K562 (cell line): ENCODE data around the gene CYP17A1. TPM values are rescaled to one million over a fixed set of nuclear protein-coding genes. Genes with fewer than 3 reads are reported as not detected.

Experiments
- ATAC-seq: fragments of 200-7000 bp; cut with Tn5 transposase; 3 replicates; pipeline ENCODE4 v1.9.1; 2020; ENCODE audit warnings: moderate library complexity
- BruUV-seq: library from RNA; stranded (reverse); fragments of 400-500 nt; replicated peaks from 2 replicates; lab custom pipeline; 2021; lab: Mats Ljungman, UMichigan
- CTCF ChIA-PET: fragments of 300-600 bp; formaldehyde crosslinking; extraction: SDS; loops from one replicate; lab custom pipeline; 2021; ENCODE audit warnings: low intra/inter-chr PET ratio; lab: Yijun Ruan, JAX
- POLR2A ChIA-PET: fragments of 300-600, 350-650 bp; sonication (Branson Sonifier 250); formaldehyde crosslinking; extraction: SDS; loops from one replicate; lab custom pipeline; 2021; ENCODE audit warnings: antibody characterized with exemption, inconsistent platforms; lab: Yijun Ruan, JAX
- DNase-seq, 4 experiments: peaks; one replicate each; pipeline versions ENCODE4 v3.0.0 to v3.0.0-alpha.2; 2011 to 2018; ENCODE audit warnings: low spot score in 3 of 4, mixed read lengths in 3 of 4; ENCODE audit errors: extremely low read depth in 1 of 4
- FAIRE-seq: peaks from 2 replicates; lab custom pipeline; 2011; peaks lifted over from hg19 to GRCh38; lab: Jason Lieb, UNC
- H2AFZ ChIP-seq: 2 replicates; pipeline ENCODE4 v1.6.0; 2011; ENCODE audit warnings: low read depth, low read length, control low read depth, inconsistent platforms
- H3K27ac ChIP-seq: fragments of 200-600 bp; 3 replicates; pipeline ENCODE4 v1.8.0; 2011; ENCODE audit warnings: low read depth, mild to moderate bottlenecking, control low read depth, inconsistent platforms, low read length, moderate library complexity, mixed read lengths; ENCODE audit errors: extremely low read depth
- H3K27me3 ChIP-seq, 2 experiments: fragments of 300-600 bp in 1 of 2; 2 replicates in 1 of 2; 3 replicates in 1 of 2; pipeline versions ENCODE4 v1.6.0 to v1.8.0; 2011; ENCODE audit warnings: inconsistent platforms in 2 of 2, low read length in 2 of 2, mild to moderate bottlenecking in 1 of 2, mixed read lengths in 1 of 2, moderate library complexity in 1 of 2; ENCODE audit not compliant: control insufficient read depth in 2 of 2, insufficient read depth in 2 of 2
- H3K36me3 ChIP-seq: fragments of 300-600 bp; 3 replicates; pipeline ENCODE4 v1.8.0; 2011; ENCODE audit warnings: mild to moderate bottlenecking, low read length, inconsistent platforms; ENCODE audit not compliant: control insufficient read depth, insufficient read depth
- H3K4me1 ChIP-seq, 2 experiments: fragments of 200-600 bp in 1 of 2; replicated peaks in 1 of 2; 2 replicates in 1 of 2; 3 replicates in 1 of 2; pipeline versions ENCODE4 v1.5.1 to v1.8.0; 2011; ENCODE audit warnings: inconsistent platforms in 2 of 2, low read length in 2 of 2, mild to moderate bottlenecking in 1 of 2, mixed read lengths in 1 of 2, moderate library complexity in 1 of 2; ENCODE audit not compliant: control insufficient read depth in 2 of 2, insufficient read depth in 2 of 2
- H3K4me2 ChIP-seq: 2 replicates; pipeline ENCODE4 v1.6.1; 2011; ENCODE audit warnings: low read length, control low read depth, inconsistent platforms, mixed read lengths; ENCODE audit not compliant: insufficient read depth
- H3K4me3 ChIP-seq: fragments of 200-600 bp; sonication (generic), shearing (Covaris generic); 2 replicates; pipeline ENCODE4 v1.5.1; 2016; ENCODE audit warnings: control low read depth, inconsistent platforms
- H3K79me2 ChIP-seq: fragments of 200-600 bp; 3 replicates; pipeline ENCODE4 v1.8.0; 2011; ENCODE audit warnings: low read length, inconsistent platforms; ENCODE audit not compliant: control insufficient read depth, insufficient read depth
- H3K9ac ChIP-seq, 2 experiments: 2 replicates each; pipeline versions ENCODE4 v1.6.0 to v1.6.1; 2011; ENCODE audit warnings: low read depth in 2 of 2, low read length in 2 of 2, control low read depth in 1 of 2, inconsistent platforms in 1 of 2, mild to moderate bottlenecking in 1 of 2, mixed read lengths in 1 of 2; ENCODE audit not compliant: insufficient read depth in 1 of 2
- H3K9me1 ChIP-seq: one replicate; pipeline ENCODE4 v1.6.0; 2011; ENCODE audit warnings: inconsistent platforms, mild to moderate bottlenecking, low read length, moderate library complexity; ENCODE audit not compliant: control insufficient read depth, insufficient read depth
- H3K9me3 ChIP-seq: replicated peaks from 2 replicates; pipeline ENCODE4 v1.5.1; 2011; ENCODE audit warnings: low read depth, low read length, inconsistent platforms; ENCODE audit not compliant: control insufficient read depth, insufficient read depth
- H4K20me1 ChIP-seq: replicated peaks from 2 replicates; pipeline ENCODE4 v1.6.1; 2011; ENCODE audit warnings: low read length, inconsistent platforms, mixed read lengths; ENCODE audit not compliant: control insufficient read depth, insufficient read depth
- ASH1L ChIP-seq: fragments of 450-650 bp; IDR thresholded peaks from 2 replicates; pipeline ENCODE4 v1.6.1; 2018; ENCODE audit warnings: borderline replicate concordance, mild to moderate bottlenecking, low read depth; ENCODE audit not compliant: partially characterized antibody
- CC2D1A ChIP-seq: fragments of 450-650 bp; IDR thresholded peaks from 2 replicates; pipeline ENCODE4 v1.6.1; 2017; ENCODE audit warnings: mild to moderate bottlenecking
- GATAD2B ChIP-seq: fragments of 450-650 bp; IDR thresholded peaks from 2 replicates; pipeline ENCODE4 v1.6.1; 2017; ENCODE audit warnings: mild to moderate bottlenecking, borderline replicate concordance
- HMG20A ChIP-seq: fragments of 450-650 bp; formaldehyde crosslinking; conservative IDR thresholded peaks from 2 replicates; pipeline ENCODE4 v1.4.0; 2020; ENCODE audit warnings: mild to moderate bottlenecking, mixed read lengths
- NFE2L1 ChIP-seq: fragments of 450-650 bp; IDR thresholded peaks from 2 replicates; pipeline ENCODE4 v1.6.1; 2016; ENCODE audit warnings: missing genetic modification characterization, low read depth, mild to moderate bottlenecking, missing compliant biosample characterization, moderate library complexity, borderline replicate concordance
- ZNF24 ChIP-seq: fragments of 450-650 bp; IDR thresholded peaks from 2 replicates; pipeline ENCODE4 v1.6.1; 2016
- WGBS: fragments of 100-300 bp; shearing (Covaris generic); methylation state at CpG from one replicate; pipeline ENCODE4 v1.1.6; 2016; ENCODE audit warnings: low coverage, mixed read lengths; ENCODE audit not compliant: insufficient coverage; ENCODE audit errors: missing lambda C conversion rate; 5-methylcytosine and 5-hydroxymethylcytosine counted together
- in situ Hi-C: fragments of 300-500 bp; cut with MboI; formaldehyde crosslinking; loops from 4 replicates; pipeline ENCODE4 v1.15.0; 2018; ENCODE audit warnings: inconsistent platforms, mixed read lengths
- intact Hi-C: fragments of 100-400 bp; cut with micrococcal nuclease; formaldehyde crosslinking; loops from 2 replicates; pipeline ENCODE4 v1.14.2; 2022
- polyA plus RNA-seq, 8 experiments: library from polyadenylated mRNA; depleted of rRNA in 4 of 8; stranded (reverse) in 5 of 8; unstranded in 3 of 8; fragments of >200 nt; fragmentation: Nextera tagmentation in 2 of 8; fragmentation: Illumina TruSeq in 1 of 8; extraction: Ambion mirVana in 2 of 8; extraction: Trizol in 1 of 8; gene quantifications; 2 replicates each; pipeline versions ENCODE4 v1.2.1 to v1.2.3, GENCODE V29; 2011 to 2014; ENCODE audit warnings: inconsistent platforms in 1 of 8, missing spikeins in 1 of 8
- total RNA-seq, 7 experiments: library from RNA; depleted of rRNA in 6 of 7; stranded (reverse); fragments of >200 nt in 6 of 7; fragmentation: Illumina TruSeq in 2 of 7; extraction: Trizol in 2 of 7; gene quantifications; 2 replicates each; pipeline versions ENCODE4 v1.2.1 to v1.2.3, GENCODE V29; 2011 to 2021; ENCODE audit warnings: low replicate concordance in 1 of 7
- TF ChIP-seq, protein P1 (sequence below): sonication (generic); formaldehyde crosslinking; IDR thresholded peaks from 2 replicates; pipeline ENCODE4 v1.9.0; 2022; ENCODE audit warnings: mild to moderate bottlenecking, missing genetic modification reagents
- TF ChIP-seq, protein P2 (sequence below): fragments of 200-600 bp; sonication (generic); IDR thresholded peaks from one replicate; pipeline ENCODE4 v1.6.1; 2012; ENCODE audit warnings: mild to moderate bottlenecking, low read depth, low read length, inconsistent platforms
- TF ChIP-seq, protein P3 (sequence below): fragments of 450-650 bp; IDR thresholded peaks from 2 replicates; pipeline ENCODE4 v1.6.1; 2016; ENCODE audit warnings: low read depth, mild to moderate bottlenecking, moderate library complexity

CYP17A1 gene
- total and polyA plus RNA-seq, 9 of the 15 experiments (the other 6 are each of a cell fraction or from before 2014, with no cell fraction given): 2.3 TPM; not detected in 8

DNA sequence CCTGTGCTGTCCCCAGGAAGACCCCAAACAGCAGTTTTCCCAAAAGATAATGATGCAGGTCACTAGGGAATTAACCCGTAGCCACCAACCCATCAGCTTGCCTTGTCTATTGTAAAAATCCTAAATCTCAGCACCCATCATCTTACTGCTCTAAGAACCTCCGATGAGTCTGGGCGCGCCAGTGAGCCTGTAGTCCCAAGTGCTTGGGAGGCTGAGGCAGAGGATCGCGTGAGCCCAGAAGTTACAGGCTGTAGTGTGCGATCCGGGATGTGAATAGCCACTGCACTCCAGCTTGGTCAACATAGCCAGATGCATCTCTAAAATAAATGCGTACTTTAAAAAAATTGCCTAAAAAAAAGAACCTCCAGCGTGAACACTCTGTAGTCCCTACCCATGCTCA, 33.0 kb upstream of the CYP17A1 start:
- no TSS peak for BruUV-seq
- Histone ChIP-seq H3K9me1 (no peaks in the 10 kb centered on the region), H3K79me2 (no peaks in the 10 kb centered on the region), H3K27me3 (no peaks in the 10 kb centered on the region), H3K9me3 (no peaks in the 10 kb centered on the region), H3K4me3 (no peak overlapping the region), H3K4me1 (no peaks in the 10 kb centered on the region; a peak in 3 of 5 replicates), H3K4me2 (no peak overlapping the region), H3K9ac (no peak overlapping the region), H3K27ac (no peak overlapping the region), H2AFZ (no peak overlapping the region), H4K20me1 (no peaks in the 10 kb centered on the region), H3K36me3 (peaks cover 2% of the 10 kb centered on the region; the same call in 1 of the 3 replicates)
- FAIRE-seq (no peak), DNase-seq (no peak), ATAC-seq (no peak)
- intact Hi-C loops (no loop called here), in situ Hi-C loops (no loop called here)
- 98% methylated on average over 9 of the region's 10 CpGs for WGBS
- CTCF ChIA-PET: no interaction called here
- POLR2A ChIA-PET: no interaction called here
- TF ChIP-seq NFE2L1 (tag) (no peak), GATAD2B (no peak), ASH1L (no peak), HMG20A (CRISPR knock-in tag) (no peak), ZNF24 (no peak), CC2D1A (no peak)
- TF ChIP-seq, protein P1, sequence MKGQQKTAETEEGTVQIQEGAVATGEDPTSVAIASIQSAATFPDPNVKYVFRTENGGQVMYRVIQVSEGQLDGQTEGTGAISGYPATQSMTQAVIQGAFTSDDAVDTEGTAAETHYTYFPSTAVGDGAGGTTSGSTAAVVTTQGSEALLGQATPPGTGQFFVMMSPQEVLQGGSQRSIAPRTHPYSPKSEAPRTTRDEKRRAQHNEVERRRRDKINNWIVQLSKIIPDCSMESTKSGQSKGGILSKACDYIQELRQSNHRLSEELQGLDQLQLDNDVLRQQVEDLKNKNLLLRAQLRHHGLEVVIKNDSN (CRISPR knock-in tag): no peak
- TF ChIP-seq, protein P2, sequence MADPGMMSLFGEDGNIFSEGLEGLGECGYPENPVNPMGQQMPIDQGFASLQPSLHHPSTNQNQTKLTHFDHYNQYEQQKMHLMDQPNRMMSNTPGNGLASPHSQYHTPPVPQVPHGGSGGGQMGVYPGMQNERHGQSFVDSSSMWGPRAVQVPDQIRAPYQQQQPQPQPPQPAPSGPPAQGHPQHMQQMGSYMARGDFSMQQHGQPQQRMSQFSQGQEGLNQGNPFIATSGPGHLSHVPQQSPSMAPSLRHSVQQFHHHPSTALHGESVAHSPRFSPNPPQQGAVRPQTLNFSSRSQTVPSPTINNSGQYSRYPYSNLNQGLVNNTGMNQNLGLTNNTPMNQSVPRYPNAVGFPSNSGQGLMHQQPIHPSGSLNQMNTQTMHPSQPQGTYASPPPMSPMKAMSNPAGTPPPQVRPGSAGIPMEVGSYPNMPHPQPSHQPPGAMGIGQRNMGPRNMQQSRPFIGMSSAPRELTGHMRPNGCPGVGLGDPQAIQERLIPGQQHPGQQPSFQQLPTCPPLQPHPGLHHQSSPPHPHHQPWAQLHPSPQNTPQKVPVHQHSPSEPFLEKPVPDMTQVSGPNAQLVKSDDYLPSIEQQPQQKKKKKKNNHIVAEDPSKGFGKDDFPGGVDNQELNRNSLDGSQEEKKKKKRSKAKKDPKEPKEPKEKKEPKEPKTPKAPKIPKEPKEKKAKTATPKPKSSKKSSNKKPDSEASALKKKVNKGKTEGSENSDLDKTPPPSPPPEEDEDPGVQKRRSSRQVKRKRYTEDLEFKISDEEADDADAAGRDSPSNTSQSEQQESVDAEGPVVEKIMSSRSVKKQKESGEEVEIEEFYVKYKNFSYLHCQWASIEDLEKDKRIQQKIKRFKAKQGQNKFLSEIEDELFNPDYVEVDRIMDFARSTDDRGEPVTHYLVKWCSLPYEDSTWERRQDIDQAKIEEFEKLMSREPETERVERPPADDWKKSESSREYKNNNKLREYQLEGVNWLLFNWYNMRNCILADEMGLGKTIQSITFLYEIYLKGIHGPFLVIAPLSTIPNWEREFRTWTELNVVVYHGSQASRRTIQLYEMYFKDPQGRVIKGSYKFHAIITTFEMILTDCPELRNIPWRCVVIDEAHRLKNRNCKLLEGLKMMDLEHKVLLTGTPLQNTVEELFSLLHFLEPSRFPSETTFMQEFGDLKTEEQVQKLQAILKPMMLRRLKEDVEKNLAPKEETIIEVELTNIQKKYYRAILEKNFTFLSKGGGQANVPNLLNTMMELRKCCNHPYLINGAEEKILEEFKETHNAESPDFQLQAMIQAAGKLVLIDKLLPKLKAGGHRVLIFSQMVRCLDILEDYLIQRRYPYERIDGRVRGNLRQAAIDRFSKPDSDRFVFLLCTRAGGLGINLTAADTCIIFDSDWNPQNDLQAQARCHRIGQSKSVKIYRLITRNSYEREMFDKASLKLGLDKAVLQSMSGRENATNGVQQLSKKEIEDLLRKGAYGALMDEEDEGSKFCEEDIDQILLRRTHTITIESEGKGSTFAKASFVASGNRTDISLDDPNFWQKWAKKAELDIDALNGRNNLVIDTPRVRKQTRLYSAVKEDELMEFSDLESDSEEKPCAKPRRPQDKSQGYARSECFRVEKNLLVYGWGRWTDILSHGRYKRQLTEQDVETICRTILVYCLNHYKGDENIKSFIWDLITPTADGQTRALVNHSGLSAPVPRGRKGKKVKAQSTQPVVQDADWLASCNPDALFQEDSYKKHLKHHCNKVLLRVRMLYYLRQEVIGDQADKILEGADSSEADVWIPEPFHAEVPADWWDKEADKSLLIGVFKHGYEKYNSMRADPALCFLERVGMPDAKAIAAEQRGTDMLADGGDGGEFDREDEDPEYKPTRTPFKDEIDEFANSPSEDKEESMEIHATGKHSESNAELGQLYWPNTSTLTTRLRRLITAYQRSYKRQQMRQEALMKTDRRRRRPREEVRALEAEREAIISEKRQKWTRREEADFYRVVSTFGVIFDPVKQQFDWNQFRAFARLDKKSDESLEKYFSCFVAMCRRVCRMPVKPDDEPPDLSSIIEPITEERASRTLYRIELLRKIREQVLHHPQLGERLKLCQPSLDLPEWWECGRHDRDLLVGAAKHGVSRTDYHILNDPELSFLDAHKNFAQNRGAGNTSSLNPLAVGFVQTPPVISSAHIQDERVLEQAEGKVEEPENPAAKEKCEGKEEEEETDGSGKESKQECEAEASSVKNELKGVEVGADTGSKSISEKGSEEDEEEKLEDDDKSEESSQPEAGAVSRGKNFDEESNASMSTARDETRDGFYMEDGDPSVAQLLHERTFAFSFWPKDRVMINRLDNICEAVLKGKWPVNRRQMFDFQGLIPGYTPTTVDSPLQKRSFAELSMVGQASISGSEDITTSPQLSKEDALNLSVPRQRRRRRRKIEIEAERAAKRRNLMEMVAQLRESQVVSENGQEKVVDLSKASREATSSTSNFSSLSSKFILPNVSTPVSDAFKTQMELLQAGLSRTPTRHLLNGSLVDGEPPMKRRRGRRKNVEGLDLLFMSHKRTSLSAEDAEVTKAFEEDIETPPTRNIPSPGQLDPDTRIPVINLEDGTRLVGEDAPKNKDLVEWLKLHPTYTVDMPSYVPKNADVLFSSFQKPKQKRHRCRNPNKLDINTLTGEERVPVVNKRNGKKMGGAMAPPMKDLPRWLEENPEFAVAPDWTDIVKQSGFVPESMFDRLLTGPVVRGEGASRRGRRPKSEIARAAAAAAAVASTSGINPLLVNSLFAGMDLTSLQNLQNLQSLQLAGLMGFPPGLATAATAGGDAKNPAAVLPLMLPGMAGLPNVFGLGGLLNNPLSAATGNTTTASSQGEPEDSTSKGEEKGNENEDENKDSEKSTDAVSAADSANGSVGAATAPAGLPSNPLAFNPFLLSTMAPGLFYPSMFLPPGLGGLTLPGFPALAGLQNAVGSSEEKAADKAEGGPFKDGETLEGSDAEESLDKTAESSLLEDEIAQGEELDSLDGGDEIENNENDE: no peak
- TF ChIP-seq, protein P3, sequence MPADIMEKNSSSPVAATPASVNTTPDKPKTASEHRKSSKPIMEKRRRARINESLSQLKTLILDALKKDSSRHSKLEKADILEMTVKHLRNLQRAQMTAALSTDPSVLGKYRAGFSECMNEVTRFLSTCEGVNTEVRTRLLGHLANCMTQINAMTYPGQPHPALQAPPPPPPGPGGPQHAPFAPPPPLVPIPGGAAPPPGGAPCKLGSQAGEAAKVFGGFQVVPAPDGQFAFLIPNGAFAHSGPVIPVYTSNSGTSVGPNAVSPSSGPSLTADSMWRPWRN: no peak
